ENCODE results near the gene NSD1.
A peak's percentile ranks its signal among the peaks of the same experiment; 100 is the strongest.

Gene NSD1

GRCh38 chr5:177112589-177113220 lies 20.9 kb upstream of the NSD1 start:
- Histone ChIP-seq H3K4me1 (no peaks in the 10 kb centered on the region), H3K27me3 (no peaks in the 10 kb centered on the region), H3K36me3 (no peaks in the 10 kb centered on the region), H3K4me3 (ENCODE audit: low read depth, low read length) (no peak overlapping the region), H3K9me3 (no peaks in the 10 kb centered on the region)
- no peak for TF ChIP-seq CTCF (IDR thresholded peaks at IDR 0.05; ENCODE audit: low read depth, low read length)
- no peak for DNase-seq

- Histone ChIP-seq H3K4me3 (ENCODE audit: low read depth, low read length) (no peak overlapping the region), H3K27me3 (no peaks in the 10 kb centered on the region), H3K36me3 (no peaks in the 10 kb centered on the region), H3K4me1 (no peaks in the 10 kb centered on the region), H3K9me3 (no peaks in the 10 kb centered on the region)
- TF ChIP-seq CTCF (IDR thresholded peaks at IDR 0.05; ENCODE audit: low read depth, low read length): peak; percentile 100
- peak; percentile 72 for DNase-seq
These were observed 19.8 kb upstream of the NSD1 start for GRCh38 chr5:177113566-177114424.

- Histone ChIP-seq H3K4me1 (no peaks in the 10 kb centered on the region), H3K36me3 (no peaks in the 10 kb centered on the region), H3K27me3 (no peaks in the 10 kb centered on the region), H3K4me3 (ENCODE audit: low read depth, low read length) (no peak overlapping the region), H3K9me3 (no peaks in the 10 kb centered on the region)
- DNase-seq: no peak
- no peak for TF ChIP-seq CTCF (IDR thresholded peaks at IDR 0.05; ENCODE audit: low read depth, low read length)
These were observed 16.8 kb upstream of the NSD1 start for GRCh38 chr5:177116631-177117373.

- DNase-seq: no peak
- H3K4me3 ChIP-seq (ENCODE audit: low read depth, low read length): no peak overlapping the region
- H3K27me3 ChIP-seq: no peaks in the 10 kb centered on the region
- TF ChIP-seq CTCF (IDR thresholded peaks at IDR 0.05; ENCODE audit: low read depth, low read length): no peak
- no peaks in the 10 kb centered on the region for H3K36me3 ChIP-seq
- no peaks in the 10 kb centered on the region for H3K4me1 ChIP-seq
- no peaks in the 10 kb centered on the region for H3K9me3 ChIP-seq
These were observed 16.0 kb upstream of the NSD1 start for GRCh38 chr5:177117441-177118045.

- TF ChIP-seq CTCF (IDR thresholded peaks at IDR 0.05; ENCODE audit: low read depth, low read length): no peak
- Histone ChIP-seq H3K36me3 (no peaks in the 10 kb centered on the region), H3K9me3 (no peaks in the 10 kb centered on the region), H3K4me1 (no peaks in the 10 kb centered on the region), H3K4me3 (ENCODE audit: low read depth, low read length) (no peak overlapping the region), H3K27me3 (no peaks in the 10 kb centered on the region)
- no peak for DNase-seq
These were observed 11.0 kb upstream of the NSD1 start for GRCh38 chr5:177122566-177122965.

All from BE2C (cell line).